Adrenal gland (tissue), 19 donors: ENCODE data around the gene ALDOC. TPM values are rescaled to one million over a fixed set of nuclear protein-coding genes. Genes with fewer than 3 reads are reported as not detected.

Experiments
- DNase-seq, 7 donors: peaks; one replicate each; pipeline ENCODE4 v3.0.0-alpha.2; 2019 to 2020
- H3K27ac ChIP-seq, 5 donors: fragments of 200-600 bp; sonication (generic) in 4 of 5; 1 replicate in 3 of 5; 2 replicates in 2 of 5; pipeline versions ENCODE4 v1.5.1 to v1.8.0; 2016 to 2020; ENCODE audit warnings: mild to moderate bottlenecking in 1 of 5
- H3K27me3 ChIP-seq: fragments of 200-600 bp; 2 replicates; pipeline ENCODE4 v1.8.0; 2021
- H3K36me3 ChIP-seq, 2 donors: fragments of 200-600 bp; replicated peaks in 1 of 2; 1 replicate in 1 of 2; 2 replicates in 1 of 2; pipeline versions ENCODE4 v1.5.1 to v1.8.0; 2018 to 2022
- H3K4me1 ChIP-seq, 2 donors: fragments of 200-600 bp; replicated peaks in 1 of 2; 1 replicate in 1 of 2; 2 replicates in 1 of 2; pipeline versions ENCODE4 v1.5.1 to v1.8.0; 2018 to 2021
- H3K4me3 ChIP-seq, 4 donors: fragments of 200-600 bp; sonication (generic) in 3 of 4; one replicate each; pipeline ENCODE4 v1.5.1; 2016 to 2018
- H3K9me3 ChIP-seq, 3 donors: fragments of 200-600 bp; sonication (generic) in 1 of 3; replicated peaks in 1 of 3; 1 replicate in 2 of 3; 2 replicates in 1 of 3; pipeline versions ENCODE4 v1.5.1 to v1.8.0; 2016 to 2021
- CTCF ChIP-seq, 6 experiments: fragments of 450-650 bp in 4 of 6; fragments of 200-600 bp in 2 of 6; sonication (generic) in 1 of 6; IDR thresholded peaks; 1 replicate in 5 of 6; 2 replicates in 1 of 6; pipeline versions ENCODE4 v1.5.1 to v1.8.0; 2016 to 2021; ENCODE audit warnings: antibody characterized with exemption in 6 of 6, mild to moderate bottlenecking in 2 of 6, moderate library complexity in 1 of 6
- POLR2A ChIP-seq, 2 donors: fragments of 450-650 bp; IDR thresholded peaks; one replicate each; pipeline ENCODE4 v1.6.1; 2017; ENCODE audit warnings: antibody characterized with exemption in 2 of 2, mild to moderate bottlenecking in 2 of 2, moderate library complexity in 1 of 2
- WGBS, 4 donors: extraction: QIAGEN DNeasy Blood & Tissue Kit in 2 of 4; methylation state at CpG; one replicate each; pipeline versions ENCODE4 v1.1.5 to v1.1.7; 2013 to 2017; 5-methylcytosine and 5-hydroxymethylcytosine counted together
- intact Hi-C, 2 donors: fragments of 100-400 bp; cut with DNase I; formaldehyde crosslinking; loops; one replicate each; pipeline versions ENCODE4 v1.14.1 to v1.15.0; 2022 to 2023
- long read RNA-seq, 10 donors: library from polyadenylated mRNA in 3 of 10; unstranded in 2 of 10; stranded (forward) in 1 of 10; transcript quantifications; one replicate each; pipeline ENCODE4 v2.0.0 and lab custom pipeline, GENCODE V29; 2021 to 2026
- polyA plus RNA-seq, 3 donors: library from polyadenylated mRNA; stranded (reverse); fragments of 200-250 nt in 2 of 3; fragments of 350-450 nt in 1 of 3; fragmentation: Illumina TruSeq in 1 of 3; extraction: RNeasy Lipid Tissue Mini Kit (QIAGEN cat#74804) in 1 of 3; gene quantifications; one replicate each; pipeline ENCODE4 v1.2.3, GENCODE V29; 2013 to 2014
- total RNA-seq, 9 donors: library from RNA; depleted of rRNA in 4 of 9; stranded (reverse); fragments of >200 nt in 4 of 9; fragments of 120-200 nt in 1 of 9; fragmentation: NEBNext Ultra II Directional in 1 of 9; extraction: Animal tissue kit (Norgen Biotek cat#: 25700) in 1 of 9; gene quantifications; one replicate each; pipeline versions ENCODE4 v1.1.0 to v1.2.4, GENCODE V29; 2013 to 2023
- donor health status: healthy with polysubstance abuse.
- donor health status: Bipolar disorder and iron deficiency.
- donor health status: DM: yes; HTN: yes; CAD: no.
- donor health status: DM: no; HTN: no; CAD: no.
- donor health status: DM: no; HTN: no; CAD: no.
- donor health status: DM: yes; HTN: yes; CAD: no.

The ALDOC gene
- total RNA-seq (10 to 100 TPM in 8 of 9 donors, 1 to 10 TPM in 1; 6.3 to 65.5 (median 32.3) TPM), polyA plus RNA-seq (10 to 100 TPM; 18.5 to 61.2 (median 18.7) TPM)
- long read RNA-seq, donor 1, transcript ALDOC-201 (9 exons, 1,982 nt): major isoform, 9 of 50 reads
- long read RNA-seq, donor 1, partial matches to known transcripts: 40 of 50 reads
- long read RNA-seq, donor 1, other reads (novel, unspliced or antisense): 0 of 50 reads
- long read RNA-seq, donor 2, transcript ALDOC-201 (9 exons, 1,982 nt): major isoform, 9 of 31 reads
- long read RNA-seq, donor 2, partial matches to known transcripts: 21 of 31 reads
- long read RNA-seq, donor 2, other reads (novel, unspliced or antisense): 0 of 31 reads
- long read RNA-seq, donor 3, transcript ALDOC-201 (9 exons, 1,982 nt): major isoform, 10 of 25 reads
- long read RNA-seq, donor 3, partial matches to known transcripts: 14 of 25 reads
- long read RNA-seq, donor 3, other reads (novel, unspliced or antisense): 0 of 25 reads
- long read RNA-seq, donor 4, transcript ALDOC-201 (9 exons, 1,982 nt): major isoform, 13 of 19 reads
- long read RNA-seq, donor 4, partial matches to known transcripts: 2 of 19 reads
- long read RNA-seq, donor 4, other reads (novel, unspliced or antisense): 1 of 19 reads
- long read RNA-seq, donor 5, transcript ALDOC-201 (9 exons, 1,982 nt): major isoform, 26 of 34 reads
- long read RNA-seq, donor 5, partial matches to known transcripts: 3 of 34 reads
- long read RNA-seq, donor 5, other reads (novel, unspliced or antisense): 3 of 34 reads
- long read RNA-seq, donor 6, transcript ALDOC-201 (9 exons, 1,982 nt): major isoform, 14 of 17 reads
- long read RNA-seq, donor 6, partial matches to known transcripts: 1 of 17 reads
- long read RNA-seq, donor 6, other reads (novel, unspliced or antisense): 0 of 17 reads
- long read RNA-seq, donor 7, partial matches to known transcripts: 0 of 4 reads
- long read RNA-seq, donor 7, other reads (novel, unspliced or antisense): 0 of 4 reads
- long read RNA-seq, donor 8, transcript ALDOC-201 (9 exons, 1,982 nt): major isoform, 6 of 37 reads
- long read RNA-seq, donor 8, partial matches to known transcripts: 30 of 37 reads
- long read RNA-seq, donor 8, other reads (novel, unspliced or antisense): 0 of 37 reads
- long read RNA-seq, donor 9, transcript ALDOC-201 (9 exons, 1,982 nt): major isoform, 11 of 11 reads
- long read RNA-seq, donor 9, partial matches to known transcripts: 0 of 11 reads
- long read RNA-seq, donor 9, other reads (novel, unspliced or antisense): 0 of 11 reads
- long read RNA-seq, donor 10, partial matches to known transcripts: 16 of 16 reads
- long read RNA-seq, donor 10, other reads (novel, unspliced or antisense): 0 of 16 reads

- Histone ChIP-seq H3K27ac (peak within 1 kb of the TSS in 2 of 5 donors; percentile 1 to 63), H3K36me3 (no peaks in the 10 kb centered on the region), H3K9me3 (no peaks in the 10 kb centered on the region), H3K27me3 (no peaks in the 10 kb centered on the region), H3K4me3 (peak within 1 kb of the TSS in 1 of 4 donors; percentile 20), H3K4me1 (peaks cover 2 to 11% of the 10 kb centered on the region in 2 donors)
- peak; percentile 95 to 99 (median 97) for DNase-seq
- 5 to 12% (median 10%) methylated on average over 10 to 25 of the region's 26 CpGs for WGBS, 4 donors
- intact Hi-C loops: no loop called here
- TF ChIP-seq CTCF (IDR thresholded peaks at IDR 0.05) (no peak), POLR2A (IDR thresholded peaks at IDR 0.05) (peak; percentile 84 to 92)
Measured at GRCh38 chr17:28576758-28577465, at the start of gene ALDOC. Gene ALDOC, minus strand, starts transcription at chr17:28576895. Its CDS starts 1,363 bp downstream, at chr17:28575532.

GRCh38 chr17:28624148-28624547 lies 47.5 kb upstream of the ALDOC start:
- no peak overlapping the region for H3K4me3 ChIP-seq
- H3K9me3 ChIP-seq: no peaks in the 10 kb centered on the region
- WGBS, 4 donors: 86 to 100% (median 96%) methylated on average over 2 of the region's 2 CpGs
- H3K27me3 ChIP-seq: no peaks in the 10 kb centered on the region
- intact Hi-C loops: no loop called here
- peaks cover 0 to 82% of the 10 kb centered on the region in 2 donors for H3K36me3 ChIP-seq
- no peaks in the 10 kb centered on the region for H3K4me1 ChIP-seq
- no peak for DNase-seq
- H3K27ac ChIP-seq: peak overlapping the region in 2 of 5 donors; percentile 5 to 10
- no peak for TF ChIP-seq POLR2A (IDR thresholded peaks at IDR 0.05)
- TF ChIP-seq CTCF (IDR thresholded peaks at IDR 0.05): no peak

- H3K9me3 ChIP-seq: no peaks in the 10 kb centered on the region
- peak overlapping the region in 1 of 5 donors; percentile 5 for H3K27ac ChIP-seq
- WGBS, 4 donors: 61 to 75% (median 72%) methylated on average over 4 of the region's 4 CpGs
- H3K4me1 ChIP-seq: no peaks in the 10 kb centered on the region
- no peaks in the 10 kb centered on the region for H3K27me3 ChIP-seq
- H3K4me3 ChIP-seq: no peak overlapping the region
- peak in 3 of 7 donors; percentile 20 to 37 (median 37) for DNase-seq
- intact Hi-C loops: no loop called here
- TF ChIP-seq POLR2A (IDR thresholded peaks at IDR 0.05) (no peak), CTCF (IDR thresholded peaks at IDR 0.05) (no peak)
- H3K36me3 ChIP-seq: peaks cover 0 to 84% of the 10 kb centered on the region in 2 donors
Measured at GRCh38 chr17:28623696-28624095, 47.0 kb upstream of the ALDOC start.
